Type B pancreatic cell (in vitro differentiated cells): Measurements from ENCODE around the gene LCN12. TPM values are rescaled to one million over a fixed set of nuclear protein-coding genes. Genes with fewer than 3 reads are reported as not detected.

Source experiments
- DNase-seq: peaks from one replicate; pipeline ENCODE4 v3.0.0; 2021; ENCODE audit warnings: mixed read lengths; ENCODE audit not compliant: unreplicated experiment; ENCODE audit errors: extremely low spot score
- H3K27ac Mint-ChIP-seq: 2 replicates; pipeline ENCODE4 v1.8.0; 2021; ENCODE audit warnings: mild to moderate bottlenecking, mixed read lengths
- H3K27me3 Mint-ChIP-seq: 2 replicates; pipeline ENCODE4 v1.8.0; 2021; ENCODE audit warnings: mixed read lengths
- H3K36me3 Mint-ChIP-seq: 2 replicates; pipeline ENCODE4 v1.8.0; 2021; ENCODE audit warnings: mixed read lengths
- H3K4me1 Mint-ChIP-seq: one replicate; pipeline ENCODE4 v1.8.0; 2021; ENCODE audit warnings: mixed read lengths; ENCODE audit not compliant: unreplicated experiment
- H3K4me3 Mint-ChIP-seq: 2 replicates; pipeline ENCODE4 v1.8.0; 2021; ENCODE audit warnings: mild to moderate bottlenecking, mixed read lengths
- H3K9me3 Mint-ChIP-seq: 2 replicates; pipeline ENCODE4 v1.8.0; 2021; ENCODE audit warnings: mixed read lengths
- CTCF ChIP-seq: fragments of 200-600 bp; sonication (generic); conservative IDR thresholded peaks from 2 replicates; pipeline ENCODE4 v1.5.0; 2021; ENCODE audit warnings: antibody characterized with exemption, mild to moderate bottlenecking
- long read RNA-seq: library from polyadenylated mRNA; unstranded; transcript quantifications from one replicate; pipeline ENCODE4 v2.0.0, GENCODE V29; 2020
- total RNA-seq: library from RNA; stranded (reverse); gene quantifications from 2 replicates; pipeline ENCODE4 v1.2.1, GENCODE V29; 2021; ENCODE audit warnings: low replicate concordance

LCN12 gene
- total RNA-seq, result 7.9 and 8.3 TPM in 2 replicates
- long read RNA-seq, result 0 reads

GRCh38 chr9:136951541-136952320 lies at the start of gene LCN12:
TSS of gene LCN12 (plus strand) at chr9:136952273. CDS start at chr9:136952328, 55 bp downstream.
- H3K4me1 Mint-ChIP-seq, result no peaks in the 10 kb centered on the region
- H3K27me3 Mint-ChIP-seq, result no peaks in the 10 kb centered on the region
- DNase-seq, result no peak
- H3K36me3 Mint-ChIP-seq, result no peaks in the 10 kb centered on the region
- no peak within 1 kb of the TSS for H3K4me3 Mint-ChIP-seq
- H3K9me3 Mint-ChIP-seq, result no peaks in the 10 kb centered on the region
- TF ChIP-seq CTCF, result no peak
- no peak within 1 kb of the TSS for H3K27ac Mint-ChIP-seq

GRCh38 chr9:136903041-136903554 lies 49.0 kb upstream of the LCN12 start:
- DNase-seq, result no peak
- H3K27ac Mint-ChIP-seq, result no peak overlapping the region
- no peak for TF ChIP-seq CTCF
- no peaks in the 10 kb centered on the region for H3K4me1 Mint-ChIP-seq
- no peaks in the 10 kb centered on the region for H3K27me3 Mint-ChIP-seq
- no peaks in the 10 kb centered on the region for H3K9me3 Mint-ChIP-seq
- no peak overlapping the region for H3K4me3 Mint-ChIP-seq
- peaks cover 11% of the 10 kb centered on the region for H3K36me3 Mint-ChIP-seq

GRCh38 chr9:136906266-136906665 lies 45.8 kb upstream of the LCN12 start:
- Mint-ChIP-seq H3K36me3 (peaks cover 8% of the 10 kb centered on the region), H3K4me1 (no peaks in the 10 kb centered on the region), H3K27ac (no peak overlapping the region), H3K4me3 (no peak overlapping the region), H3K27me3 (no peaks in the 10 kb centered on the region), H3K9me3 (no peaks in the 10 kb centered on the region)
- DNase-seq, result no peak
- no peak for TF ChIP-seq CTCF

GRCh38 chr9:136907011-136907914 lies 44.8 kb upstream of the LCN12 start:
- no peaks in the 10 kb centered on the region for H3K27me3 Mint-ChIP-seq
- peaks cover 8% of the 10 kb centered on the region for H3K36me3 Mint-ChIP-seq
- TF ChIP-seq CTCF, result no peak
- no peak overlapping the region for H3K4me3 Mint-ChIP-seq
- DNase-seq, result no peak
- H3K27ac Mint-ChIP-seq, result no peak overlapping the region
- H3K9me3 Mint-ChIP-seq, result no peaks in the 10 kb centered on the region
- H3K4me1 Mint-ChIP-seq, result no peaks in the 10 kb centered on the region

GRCh38 chr9:136910197-136910900 lies 41.7 kb upstream of the LCN12 start:
- peaks cover 8% of the 10 kb centered on the region for H3K36me3 Mint-ChIP-seq
- H3K27ac Mint-ChIP-seq, result no peak overlapping the region
- no peaks in the 10 kb centered on the region for H3K4me1 Mint-ChIP-seq
- DNase-seq, result no peak
- no peaks in the 10 kb centered on the region for H3K27me3 Mint-ChIP-seq
- H3K4me3 Mint-ChIP-seq, result no peak overlapping the region
- TF ChIP-seq CTCF, result no peak
- no peaks in the 10 kb centered on the region for H3K9me3 Mint-ChIP-seq
